A549 (cell line): ENCODE results near the gene PLA2G2C.

ENCODE experiments used
- BHLHE40 ChIP-seq: IDR thresholded peaks from 2 replicates; pipeline ENCODE4 v1.6.1; 2012; ENCODE audit warnings: low read depth, low read length, inconsistent platforms
- CBX2 ChIP-seq: fragments of 200-600 bp; sonication (generic); IDR thresholded peaks from 2 replicates; pipeline ENCODE4 v1.6.1; 2016; ENCODE audit warnings: low read depth, mild to moderate bottlenecking, borderline replicate concordance
- CEBPB ChIP-seq, 2 experiments: fragments of >200 bp in 1 of 2; sonication (Bioruptor Twin) in 1 of 2; formaldehyde crosslinking in 1 of 2; IDR thresholded peaks; 2 replicates each; pipeline ENCODE4 v1.6.1; 2012 to 2016
- CHD2 ChIP-seq: fragments of 150-350 bp; IDR thresholded peaks from 2 replicates; pipeline ENCODE4 v1.6.1; 2014; ENCODE audit warnings: low read length; ENCODE audit not compliant: partially characterized antibody
- HDAC2 ChIP-seq: fragments of 200-600 bp; sonication (generic); IDR thresholded peaks from 2 replicates; pipeline ENCODE4 v1.6.1; 2016
- TF ChIP-seq, protein P1 (sequence below): fragments of >200 bp; sonication (Bioruptor Twin); formaldehyde crosslinking; IDR thresholded peaks from 3 replicates; pipeline ENCODE4 v1.5.1; 2016

DNA sequence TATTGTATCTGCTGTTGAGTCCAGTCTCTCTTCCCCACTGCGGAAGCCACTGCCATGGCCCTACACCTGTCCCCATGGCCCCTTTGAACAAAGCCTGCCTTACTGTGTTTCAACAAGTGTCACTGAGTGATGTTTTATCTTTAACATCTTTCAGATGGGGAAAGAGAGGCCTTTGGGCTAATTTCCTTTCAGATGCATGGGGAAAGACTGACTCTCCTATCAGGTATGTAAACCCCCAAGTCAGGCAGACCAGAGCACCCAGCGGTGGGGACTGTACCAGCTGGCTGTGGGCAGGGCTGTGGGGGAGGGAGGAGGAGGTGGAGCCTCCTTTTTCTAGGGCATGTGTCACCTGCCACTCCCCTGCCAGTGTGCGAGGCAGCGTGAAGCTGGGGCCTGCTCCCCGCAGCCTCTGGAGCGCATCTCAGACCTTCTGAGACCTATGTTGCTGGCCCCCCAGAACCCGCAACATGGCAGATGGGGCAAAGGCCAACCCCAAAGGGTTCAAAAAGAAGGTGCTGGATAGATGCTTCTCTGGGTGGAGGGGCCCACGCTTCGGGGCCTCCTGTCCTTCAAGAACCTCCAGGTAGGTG, 47.3 kb downstream of the PLA2G2C start, which contains the start of gene PLA2G2F:
- TF ChIP-seq CEBPB (IDR thresholded peaks at IDR 0.05) (no peak), CBX2 (no peak), BHLHE40 (no peak), HDAC2 (no peak), CHD2 (no peak)
- TF ChIP-seq, protein P1, sequence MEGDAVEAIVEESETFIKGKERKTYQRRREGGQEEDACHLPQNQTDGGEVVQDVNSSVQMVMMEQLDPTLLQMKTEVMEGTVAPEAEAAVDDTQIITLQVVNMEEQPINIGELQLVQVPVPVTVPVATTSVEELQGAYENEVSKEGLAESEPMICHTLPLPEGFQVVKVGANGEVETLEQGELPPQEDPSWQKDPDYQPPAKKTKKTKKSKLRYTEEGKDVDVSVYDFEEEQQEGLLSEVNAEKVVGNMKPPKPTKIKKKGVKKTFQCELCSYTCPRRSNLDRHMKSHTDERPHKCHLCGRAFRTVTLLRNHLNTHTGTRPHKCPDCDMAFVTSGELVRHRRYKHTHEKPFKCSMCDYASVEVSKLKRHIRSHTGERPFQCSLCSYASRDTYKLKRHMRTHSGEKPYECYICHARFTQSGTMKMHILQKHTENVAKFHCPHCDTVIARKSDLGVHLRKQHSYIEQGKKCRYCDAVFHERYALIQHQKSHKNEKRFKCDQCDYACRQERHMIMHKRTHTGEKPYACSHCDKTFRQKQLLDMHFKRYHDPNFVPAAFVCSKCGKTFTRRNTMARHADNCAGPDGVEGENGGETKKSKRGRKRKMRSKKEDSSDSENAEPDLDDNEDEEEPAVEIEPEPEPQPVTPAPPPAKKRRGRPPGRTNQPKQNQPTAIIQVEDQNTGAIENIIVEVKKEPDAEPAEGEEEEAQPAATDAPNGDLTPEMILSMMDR, result no peak
